ENCODE measurements around the gene GPR68. TPM values are rescaled to one million over a fixed set of nuclear protein-coding genes. Genes with fewer than 3 reads are reported as not detected.
A peak's percentile ranks its signal among the peaks of the same experiment; 100 is the strongest.

The GPR68 gene
- total and polyA plus RNA-seq, 2 donors (not counting 1 experiment from before 2014, with no cell fraction given) = 0.31 to 0.34 TPM

DNA sequence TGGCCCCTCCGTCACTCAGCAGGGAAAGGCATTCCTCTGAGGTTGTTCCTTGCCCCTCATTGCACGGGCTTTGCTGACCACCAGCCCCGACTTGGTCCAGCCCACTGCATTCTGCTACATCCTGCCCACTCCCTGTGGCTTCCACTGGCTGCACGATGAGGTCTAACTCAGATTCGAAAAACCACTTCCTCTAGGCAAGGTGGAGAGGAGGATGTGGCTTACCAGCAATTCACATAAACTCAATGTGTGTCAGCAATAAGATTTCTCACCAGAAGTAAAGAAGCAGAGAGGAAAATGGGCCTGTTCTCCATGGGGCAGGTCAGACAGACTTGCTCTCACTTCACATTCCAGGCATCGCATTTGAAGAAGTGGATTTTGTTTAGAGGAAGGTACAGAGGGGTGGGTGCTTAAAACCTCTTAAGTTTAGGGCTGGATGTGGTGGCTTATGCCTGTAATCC, 14.7 kb downstream of the GPR68 start:
- Histone ChIP-seq H4K20me1 (ENCODE audit: control insufficient read depth, insufficient read depth, low read length, poor library complexity, severe bottlenecking) (no peaks in the 10 kb centered on the region), H3K9ac (ENCODE audit: low read length) (no peak overlapping the region), H3K4me2 (replicated peaks; ENCODE audit: low read depth, low read length, poor library complexity, severe bottlenecking) (peak overlapping the region; percentile 50), H3K79me2 (ENCODE audit: control insufficient read depth, insufficient read depth, low read length) (peaks cover 5% of the 10 kb centered on the region), H3K27ac (ENCODE audit: low read length in 2 of 2) (peak overlapping the region; percentile 5 to 25), H3K9me3 (ENCODE audit: control extremely low read depth in 1 of 3, control insufficient read depth in 2 of 3, insufficient read depth in 1 of 3, low read length in 2 of 3) (peaks cover 0 to 6% (median 4%) of the 10 kb centered on the region in 3 donors), H2AFZ (ENCODE audit: insufficient read depth, low read depth, low read length, poor library complexity, severe bottlenecking) (no peak overlapping the region), H3K4me1 (ENCODE audit: control insufficient read depth in 2 of 2, insufficient read depth in 2 of 2, low read length in 2 of 2) (peaks cover 70 to 73% of the 10 kb centered on the region in 2 donors), H3K27me3 (replicated peaks in 1 of 4; ENCODE audit: control extremely low read depth in 1 of 4, control insufficient read depth in 3 of 4, insufficient read depth in 4 of 4, low read length in 3 of 4) (no peaks in the 10 kb centered on the region), H3K36me3 (replicated peaks in 1 of 2; ENCODE audit: control extremely low read depth in 1 of 2, control insufficient read depth in 1 of 2, extremely low read depth in 1 of 2, insufficient read depth in 2 of 2, low read length in 1 of 2) (peaks cover 0 to 8% of the 10 kb centered on the region in 2 experiments), H3K4me3 (ENCODE audit: control extremely low read depth in 1 of 5, extremely low read depth in 1 of 5, insufficient read depth in 1 of 5, low read depth in 2 of 5, low read length in 4 of 5) (no peak overlapping the region)
- ChIA-PET CTCF (interaction anchor here (0.8 to 2.2 kb wide), 4 partner anchors 14 to 327 kb away, joined by 3 to 11 read pairs (median 3); partner anchors contain the start of gene GPR68), POLR2A (interaction anchor here (1.2 to 2.1 kb wide), 3 partner anchors 9 to 20 kb away, joined by 3 to 9 read pairs (median 8); no protein-coding TSS in a partner anchor)
- Mint-ChIP-seq H3K4me1 (peaks cover 68% of the 10 kb centered on the region), H3K9me3 (ENCODE audit: insufficient read depth) (no peaks in the 10 kb centered on the region), H3K27ac (peak overlapping the region; percentile 75), H3K27me3 (no peaks in the 10 kb centered on the region), H3K4me3 (peak overlapping the region; percentile 62)
- peak; percentile 64 for ATAC-seq (ENCODE audit: low read depth)
- peak; percentile 67 for DNase-seq
- 4% methylated on average over 4 of the region's 6 CpGs for WGBS (ENCODE audit: insufficient coverage)
- TF ChIP-seq EZH2 (IDR thresholded peaks at IDR 0.05; ENCODE audit: borderline replicate concordance, insufficient read depth, low read depth, low read length, poor library complexity, severe bottlenecking) = no peak
- TF ChIP-seq, protein P1, sequence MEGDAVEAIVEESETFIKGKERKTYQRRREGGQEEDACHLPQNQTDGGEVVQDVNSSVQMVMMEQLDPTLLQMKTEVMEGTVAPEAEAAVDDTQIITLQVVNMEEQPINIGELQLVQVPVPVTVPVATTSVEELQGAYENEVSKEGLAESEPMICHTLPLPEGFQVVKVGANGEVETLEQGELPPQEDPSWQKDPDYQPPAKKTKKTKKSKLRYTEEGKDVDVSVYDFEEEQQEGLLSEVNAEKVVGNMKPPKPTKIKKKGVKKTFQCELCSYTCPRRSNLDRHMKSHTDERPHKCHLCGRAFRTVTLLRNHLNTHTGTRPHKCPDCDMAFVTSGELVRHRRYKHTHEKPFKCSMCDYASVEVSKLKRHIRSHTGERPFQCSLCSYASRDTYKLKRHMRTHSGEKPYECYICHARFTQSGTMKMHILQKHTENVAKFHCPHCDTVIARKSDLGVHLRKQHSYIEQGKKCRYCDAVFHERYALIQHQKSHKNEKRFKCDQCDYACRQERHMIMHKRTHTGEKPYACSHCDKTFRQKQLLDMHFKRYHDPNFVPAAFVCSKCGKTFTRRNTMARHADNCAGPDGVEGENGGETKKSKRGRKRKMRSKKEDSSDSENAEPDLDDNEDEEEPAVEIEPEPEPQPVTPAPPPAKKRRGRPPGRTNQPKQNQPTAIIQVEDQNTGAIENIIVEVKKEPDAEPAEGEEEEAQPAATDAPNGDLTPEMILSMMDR (IDR thresholded peaks at IDR 0.05) = no peak
- intact Hi-C loops (cut with micrococcal nuclease) = loop anchor here (1.0 to 5.0 kb wide), 2 partner anchors 33 to 57 kb away; no protein-coding TSS in a partner anchor

DNA sequence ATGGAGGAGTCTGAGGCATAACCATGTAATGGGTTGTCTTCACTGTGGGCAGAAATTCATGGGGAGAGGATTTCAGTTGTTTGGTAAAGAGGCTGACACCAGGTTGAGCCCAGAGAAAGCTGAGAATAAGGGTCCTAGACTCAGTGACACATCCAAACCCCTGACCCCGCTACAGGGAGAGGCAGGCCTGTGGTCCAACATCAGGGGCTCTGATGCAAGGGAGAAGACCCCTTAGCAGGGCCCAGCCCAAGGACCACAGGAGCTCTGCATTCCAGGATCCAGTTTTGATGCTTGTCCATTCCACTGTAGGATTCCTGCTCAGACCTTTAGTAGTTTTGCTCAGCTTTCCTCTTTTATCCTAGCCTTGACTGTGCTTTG, 15.5 kb downstream of the GPR68 start:
- ATAC-seq (ENCODE audit: low read depth) (no peak), DNase-seq (no peak)
- ChIA-PET CTCF (interaction anchor here (0.9 to 2.2 kb wide), 4 partner anchors 15 to 326 kb away, joined by 3 to 11 read pairs (median 3); partner anchors contain the start of gene GPR68), POLR2A (interaction anchor here (0.5 to 2.1 kb wide), 4 partner anchors 10 to 91 kb away, joined by 3 to 9 read pairs (median 6); no protein-coding TSS in a partner anchor)
- Histone ChIP-seq H3K9me3 (ENCODE audit: control extremely low read depth in 1 of 3, control insufficient read depth in 2 of 3, insufficient read depth in 1 of 3, low read length in 2 of 3) (peaks cover 0 to 6% (median 4%) of the 10 kb centered on the region in 3 donors), H3K9ac (ENCODE audit: low read length) (no peak overlapping the region), H3K79me2 (ENCODE audit: control insufficient read depth, insufficient read depth, low read length) (peaks cover 5% of the 10 kb centered on the region), H3K4me2 (replicated peaks; ENCODE audit: low read depth, low read length, poor library complexity, severe bottlenecking) (peak overlapping the region; percentile 50), H3K36me3 (replicated peaks in 1 of 2; ENCODE audit: control extremely low read depth in 1 of 2, control insufficient read depth in 1 of 2, extremely low read depth in 1 of 2, insufficient read depth in 2 of 2, low read length in 1 of 2) (peaks cover 0 to 12% of the 10 kb centered on the region in 2 experiments), H2AFZ (ENCODE audit: insufficient read depth, low read depth, low read length, poor library complexity, severe bottlenecking) (no peak overlapping the region), H4K20me1 (ENCODE audit: control insufficient read depth, insufficient read depth, low read length, poor library complexity, severe bottlenecking) (no peaks in the 10 kb centered on the region), H3K4me3 (ENCODE audit: control extremely low read depth in 1 of 5, extremely low read depth in 1 of 5, insufficient read depth in 1 of 5, low read depth in 2 of 5, low read length in 4 of 5) (no peak overlapping the region), H3K4me1 (ENCODE audit: control insufficient read depth in 2 of 2, insufficient read depth in 2 of 2, low read length in 2 of 2) (peaks cover 70 to 73% of the 10 kb centered on the region in 2 donors), H3K27me3 (replicated peaks in 1 of 4; ENCODE audit: control extremely low read depth in 1 of 4, control insufficient read depth in 3 of 4, insufficient read depth in 4 of 4, low read length in 3 of 4) (no peaks in the 10 kb centered on the region), H3K27ac (ENCODE audit: low read length in 2 of 2) (peak overlapping the region in 1 of 2 donors; percentile 59)
- TF ChIP-seq, protein P1 (IDR thresholded peaks at IDR 0.05) = no peak
- no peak for TF ChIP-seq EZH2 (IDR thresholded peaks at IDR 0.05; ENCODE audit: borderline replicate concordance, insufficient read depth, low read depth, low read length, poor library complexity, severe bottlenecking)
- intact Hi-C loops (cut with micrococcal nuclease) = loop anchor here (1.0 to 5.0 kb wide), 2 partner anchors 33 to 57 kb away; no protein-coding TSS in a partner anchor
- Mint-ChIP-seq H3K27ac (peak overlapping the region; percentile 71), H3K9me3 (ENCODE audit: insufficient read depth) (no peaks in the 10 kb centered on the region), H3K4me1 (peaks cover 68% of the 10 kb centered on the region), H3K27me3 (no peaks in the 10 kb centered on the region), H3K4me3 (peak overlapping the region; percentile 56)
- WGBS (ENCODE audit: insufficient coverage) = 87% methylated on average over 1 of the region's 1 CpG
